Duodenal mucosa (tissue), 2 donors: ENCODE results near the gene CTDNEP1.

ENCODE experiments used
- H3K27ac ChIP-seq: one replicate; pipeline ENCODE4 v1.7.0; 2013; ENCODE audit warnings: low read depth, low read length
- H3K27me3 ChIP-seq, 2 donors: one replicate each; pipeline ENCODE4 v1.7.0; 2013; ENCODE audit warnings: low read length in 2 of 2, control low read depth in 1 of 2; ENCODE audit not compliant: insufficient read depth in 2 of 2, control insufficient read depth in 1 of 2
- H3K36me3 ChIP-seq, 2 donors: one replicate each; pipeline ENCODE4 v1.7.0; 2013; ENCODE audit warnings: low read length in 2 of 2, control low read depth in 1 of 2; ENCODE audit not compliant: insufficient read depth in 2 of 2, control insufficient read depth in 1 of 2
- H3K4me1 ChIP-seq, 2 donors: one replicate each; pipeline ENCODE4 v1.7.0; 2013; ENCODE audit warnings: low read length in 2 of 2, control low read depth in 1 of 2; ENCODE audit not compliant: insufficient read depth in 2 of 2, control insufficient read depth in 1 of 2
- H3K4me3 ChIP-seq, 2 donors: one replicate each; pipeline ENCODE4 v1.7.0; 2013; ENCODE audit warnings: low read length in 2 of 2, low read depth in 1 of 2
- H3K9ac ChIP-seq, 2 donors: one replicate each; pipeline ENCODE4 v1.7.0; 2013; ENCODE audit warnings: low read length in 2 of 2, low read depth in 1 of 2
- H3K9me3 ChIP-seq, 2 donors: one replicate each; pipeline ENCODE4 v1.7.0; 2013; ENCODE audit warnings: low read length in 2 of 2, control low read depth in 1 of 2; ENCODE audit not compliant: control insufficient read depth in 1 of 2

Gene CTDNEP1

DNA sequence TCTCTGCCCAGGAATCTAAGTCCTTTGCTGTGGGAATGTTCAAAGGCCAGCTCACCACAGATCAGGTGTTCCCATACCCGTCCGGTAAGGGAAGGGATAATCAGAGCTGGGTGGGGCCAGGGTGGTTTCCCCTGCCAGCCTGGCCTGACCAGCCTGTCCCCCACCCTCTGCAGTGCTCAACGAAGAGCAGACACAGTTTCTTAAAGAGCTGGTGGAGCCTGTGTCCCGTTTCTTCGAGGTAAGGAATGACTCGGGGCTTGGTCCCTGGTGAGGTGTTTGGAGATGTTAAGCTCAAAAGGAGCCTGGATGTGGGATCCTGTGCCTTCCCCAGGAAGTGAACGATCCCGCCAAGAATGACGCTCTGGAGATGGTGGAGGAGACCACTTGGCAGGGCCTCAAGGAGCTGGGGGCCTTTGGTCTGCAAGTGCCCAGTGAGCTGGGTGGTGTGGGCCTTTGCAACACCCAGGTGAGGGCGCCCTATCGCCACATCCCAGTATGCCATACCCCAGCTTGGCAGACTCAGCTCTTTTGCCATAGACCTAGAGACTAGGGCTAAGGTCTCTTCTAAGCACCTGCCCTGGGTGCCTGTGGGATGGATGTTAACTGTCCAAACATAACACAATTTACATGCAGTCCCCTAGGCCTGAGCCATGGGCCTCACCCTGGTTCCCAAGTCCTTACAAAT is 30.8 kb downstream of the CTDNEP1 start:
- Histone ChIP-seq H3K9me3 (no peaks in the 10 kb centered on the region), H3K27ac (peak overlapping the region; percentile 98), H3K36me3 (peaks cover 39 to 48% of the 10 kb centered on the region in 2 donors), H3K9ac (peak overlapping the region; percentile 85 to 95), H3K4me3 (peak overlapping the region; percentile 90 to 92), H3K27me3 (no peaks in the 10 kb centered on the region), H3K4me1 (peaks cover 44 to 48% of the 10 kb centered on the region in 2 donors)

- no peaks in the 10 kb centered on the region for H3K9me3 ChIP-seq
- H3K9ac ChIP-seq = peak within 1 kb of the TSS; percentile 85 to 95
- H3K4me3 ChIP-seq = peak within 1 kb of the TSS; percentile 90 to 92
- peak within 1 kb of the TSS; percentile 98 for H3K27ac ChIP-seq
- peaks cover 34 to 41% of the 10 kb centered on the region in 2 donors for H3K36me3 ChIP-seq
- H3K27me3 ChIP-seq = no peaks in the 10 kb centered on the region
- peaks cover 48 to 49% of the 10 kb centered on the region in 2 donors for H3K4me1 ChIP-seq
Observed at GRCh38 chr17:7219812-7220592, 31.5 kb downstream of the CTDNEP1 start, which contains the start of the genes ACADVL and DLG4. Gene ACADVL (plus strand): TSS chr17:7219938. CDS start chr17:7219985, 47 bp downstream. Gene DLG4 (minus strand): TSS chr17:7219836.

DNA sequence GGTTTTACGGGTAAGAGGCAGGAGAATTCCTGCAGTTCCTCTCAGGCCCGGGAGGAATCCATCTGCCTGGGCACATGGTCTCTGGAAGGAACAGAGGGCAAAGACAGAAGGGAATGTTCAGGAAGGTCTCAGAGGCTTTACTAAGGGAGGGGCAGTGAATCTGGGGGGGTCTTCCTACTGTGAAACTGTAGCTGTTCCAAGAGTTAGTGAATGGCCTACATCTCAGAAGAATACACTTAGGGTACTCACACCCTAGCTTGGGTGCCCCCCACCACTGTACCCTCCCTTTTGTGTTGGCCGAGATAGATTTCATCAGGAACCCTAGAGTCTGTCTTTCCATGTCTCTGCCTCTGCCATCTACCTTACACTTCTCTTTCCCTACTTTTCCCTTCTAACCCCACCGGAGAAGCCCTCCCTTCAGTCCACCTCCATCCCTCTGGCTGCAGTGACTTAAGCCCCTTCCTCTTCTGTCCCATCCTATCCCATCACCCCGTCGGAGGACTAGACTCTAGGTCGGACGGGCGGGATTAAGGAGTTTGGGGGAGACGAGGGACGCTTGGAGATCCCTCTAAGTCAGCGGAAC is 32.2 kb downstream of the CTDNEP1 start:
- peak overlapping the region; percentile 85 to 95 for H3K9ac ChIP-seq
- H3K4me3 ChIP-seq = peak overlapping the region; percentile 90 to 92
- H3K4me1 ChIP-seq = peaks cover 48 to 54% of the 10 kb centered on the region in 2 donors

GRCh38 chr17:7218758-7219157 is 32.8 kb downstream of the CTDNEP1 start:
- peaks cover 52 to 58% of the 10 kb centered on the region in 2 donors for H3K4me1 ChIP-seq
- peaks cover 26 to 28% of the 10 kb centered on the region in 2 donors for H3K36me3 ChIP-seq
- peak overlapping the region in 1 of 2 donors; percentile 95 for H3K9ac ChIP-seq
- no peaks in the 10 kb centered on the region for H3K27me3 ChIP-seq
- H3K9me3 ChIP-seq = no peaks in the 10 kb centered on the region
- peak overlapping the region in 1 of 2 donors; percentile 90 for H3K4me3 ChIP-seq
- H3K27ac ChIP-seq = no peak overlapping the region

More for the DNA sequence above, 32.2 kb downstream of the CTDNEP1 start:
- H3K27ac ChIP-seq = peak overlapping the region; percentile 98
- H3K9me3 ChIP-seq = no peaks in the 10 kb centered on the region
- H3K27me3 ChIP-seq = no peaks in the 10 kb centered on the region
- peaks cover 31 to 34% of the 10 kb centered on the region in 2 donors for H3K36me3 ChIP-seq

GRCh38 chr17:7218166-7218565 is 33.4 kb downstream of the CTDNEP1 start:
- Histone ChIP-seq H3K27ac (no peak overlapping the region), H3K36me3 (peaks cover 20 to 22% of the 10 kb centered on the region in 2 donors), H3K9ac (peak overlapping the region in 1 of 2 donors; percentile 55), H3K27me3 (no peaks in the 10 kb centered on the region), H3K4me3 (peak overlapping the region in 1 of 2 donors; percentile 59), H3K9me3 (no peaks in the 10 kb centered on the region), H3K4me1 (peaks cover 53 to 60% of the 10 kb centered on the region in 2 donors)

DNA sequence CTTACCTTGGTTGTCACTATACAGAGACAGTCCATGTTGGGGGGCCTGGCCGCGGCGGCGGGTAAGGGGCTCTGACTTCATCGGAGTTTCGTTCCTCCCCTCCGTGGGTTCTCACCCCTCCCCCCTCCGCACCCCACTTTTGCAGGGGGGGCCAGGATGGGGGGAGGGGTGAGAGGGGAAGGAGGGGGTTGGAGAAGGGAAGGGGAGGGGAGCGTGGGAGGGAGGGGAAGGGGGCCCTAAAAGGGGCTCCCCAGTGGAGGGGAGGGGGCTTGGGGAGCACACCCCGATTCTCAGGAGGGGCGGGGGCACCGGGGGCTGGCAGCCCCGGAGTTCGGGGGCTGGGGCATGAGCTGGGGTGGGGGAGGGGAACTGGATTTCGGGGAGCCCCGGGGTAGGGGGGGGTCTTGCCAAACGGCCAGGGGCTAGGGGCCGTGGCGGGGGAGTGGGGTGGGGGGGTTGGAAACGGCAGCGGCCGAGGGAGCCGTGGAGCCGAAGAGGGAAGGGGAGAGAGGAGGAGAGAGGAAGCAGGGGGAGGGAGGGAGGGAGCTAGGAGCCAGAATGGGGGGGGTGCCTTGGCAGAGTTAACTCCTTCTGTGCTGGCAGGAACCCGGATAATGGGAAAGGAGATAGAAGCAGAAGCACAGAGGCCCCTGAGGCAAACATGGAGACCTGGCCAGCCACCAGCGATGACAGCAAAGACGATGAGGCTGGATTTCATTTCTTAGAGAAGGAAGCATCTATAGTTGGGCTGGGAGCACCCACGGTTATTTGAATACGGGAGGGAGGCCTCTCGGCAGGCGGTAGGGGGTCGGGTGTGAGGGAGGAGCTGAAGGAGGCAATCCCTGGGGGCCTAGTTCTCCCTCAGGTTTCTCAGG is 34.2 kb downstream of the CTDNEP1 start:
- Histone ChIP-seq H3K27ac (no peak overlapping the region), H3K4me3 (peak overlapping the region; percentile 43 to 59), H3K36me3 (peaks cover 12 to 14% of the 10 kb centered on the region in 2 donors), H3K9ac (peak overlapping the region; percentile 32 to 55), H3K4me1 (peaks cover 45 to 60% of the 10 kb centered on the region in 2 donors), H3K27me3 (no peaks in the 10 kb centered on the region), H3K9me3 (no peaks in the 10 kb centered on the region)

DNA sequence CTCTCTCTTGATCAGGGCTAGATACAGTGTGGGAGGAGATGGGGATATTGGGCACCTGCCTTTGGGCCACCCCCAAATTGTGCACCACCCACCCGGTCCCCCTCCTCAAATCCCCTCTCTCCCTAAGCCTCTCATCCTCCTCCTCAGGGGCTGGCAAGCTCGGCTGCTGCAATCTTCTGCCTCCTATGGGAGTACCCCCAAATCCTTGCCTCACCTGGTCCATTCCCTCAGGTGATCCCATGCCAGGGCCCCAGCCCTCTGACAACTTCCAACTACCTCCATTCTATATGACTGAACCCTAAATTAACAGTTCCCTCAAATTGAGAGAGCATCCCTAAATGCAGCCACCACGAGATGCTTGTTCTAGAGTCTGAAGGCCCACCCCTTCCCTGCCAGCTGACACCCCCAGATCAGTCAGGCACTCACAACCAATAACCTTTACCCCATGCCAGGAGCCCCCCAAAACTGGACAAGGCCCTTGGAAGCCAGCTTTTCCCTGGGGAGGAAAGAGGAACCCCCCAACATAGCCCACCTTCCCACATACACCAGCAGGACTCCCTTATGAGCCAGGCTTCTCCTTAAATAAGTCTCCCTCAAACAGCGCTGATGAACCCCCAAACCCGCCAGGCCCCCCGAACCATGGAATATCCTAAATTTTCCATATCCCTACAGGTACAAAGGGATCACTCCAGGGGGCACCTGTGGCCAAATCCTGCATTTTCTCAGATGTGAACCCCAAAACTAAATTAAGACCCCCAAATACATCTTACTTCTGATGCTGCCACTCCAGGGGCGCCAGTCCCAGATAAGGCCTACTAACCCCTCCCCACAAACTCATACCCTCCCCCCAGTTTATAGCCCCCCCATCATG is 35.1 kb downstream of the CTDNEP1 start:
- Histone ChIP-seq H3K27me3 (peaks cover 0 to 4% of the 10 kb centered on the region in 2 donors), H3K27ac (no peak overlapping the region), H3K4me3 (peak overlapping the region; percentile 28 to 43), H3K4me1 (peaks cover 37 to 55% of the 10 kb centered on the region in 2 donors), H3K36me3 (peaks cover 5% of the 10 kb centered on the region in 2 donors), H3K9ac (peak overlapping the region; percentile 20), H3K9me3 (no peaks in the 10 kb centered on the region)

DNA sequence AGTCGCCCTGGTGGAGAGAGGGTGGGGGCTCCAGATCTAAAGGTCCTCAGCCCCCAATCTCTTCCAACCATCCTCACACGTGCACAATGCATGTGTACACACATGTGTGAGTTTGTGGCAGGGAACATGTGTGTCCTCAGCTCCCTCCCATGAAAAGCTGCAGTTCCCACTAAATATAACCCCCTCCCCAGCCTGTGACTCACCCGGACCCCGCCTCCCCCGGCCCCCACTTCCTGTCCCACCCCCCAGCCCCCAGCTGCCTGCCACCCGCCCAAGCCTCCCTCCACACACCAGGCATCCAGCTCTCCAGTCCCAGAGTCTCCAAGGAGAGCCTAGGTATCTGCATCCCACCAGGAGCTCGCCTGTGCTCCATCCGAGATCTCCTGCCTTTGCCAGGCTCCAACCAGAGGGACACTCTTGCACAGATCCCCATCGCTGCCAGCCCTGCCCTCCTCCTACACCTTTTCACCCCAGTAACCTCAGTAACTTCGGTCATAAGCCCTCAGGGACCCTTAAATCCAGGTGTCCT is 35.8 kb downstream of the CTDNEP1 start:
- peak overlapping the region in 1 of 2 donors; percentile 21 for H3K9ac ChIP-seq
- H3K4me1 ChIP-seq = peaks cover 29 to 48% of the 10 kb centered on the region in 2 donors
- no peak overlapping the region for H3K27ac ChIP-seq
- no peaks in the 10 kb centered on the region for H3K9me3 ChIP-seq
- H3K36me3 ChIP-seq = no peaks in the 10 kb centered on the region
- H3K4me3 ChIP-seq = no peak overlapping the region
- peaks cover 0 to 4% of the 10 kb centered on the region in 2 donors for H3K27me3 ChIP-seq
